Activated B cell treated with CpG ODN at 0.5 μM for 24 hours (primary cell): Measurements from ENCODE around the gene SPSB2. TPM values are rescaled to one million over a fixed set of nuclear protein-coding genes. Genes with fewer than 3 reads are reported as not detected.

Experiments
- ATAC-seq: fragments of 200-7000 bp; cut with Tn5 transposase; one replicate; pipeline ENCODE4 v1.10.0; 2021; ENCODE audit warnings: low read depth, mild to moderate bottlenecking, moderate library complexity
- CTCF ChIA-PET: fragments of 350-600 bp; sonication (Branson Sonifier 250); formaldehyde crosslinking; loops from one replicate; lab custom pipeline; 2021; ENCODE audit warnings: antibody characterized with exemption; lab: Charles Lee
- POLR2A ChIA-PET: fragments of 350-600 bp; sonication (Branson Sonifier 250); formaldehyde crosslinking; loops from one replicate; lab custom pipeline; 2021; ENCODE audit warnings: antibody characterized with exemption; lab: Charles Lee
- DNase-seq: peaks from one replicate; pipeline ENCODE4 v3.0.0; 2022
- H3K27ac Mint-ChIP-seq: one replicate; pipeline ENCODE4 v1.8.0; 2020; ENCODE audit warnings: mixed read lengths
- H3K27me3 Mint-ChIP-seq: one replicate; pipeline ENCODE4 v1.8.0; 2021; ENCODE audit warnings: mixed read lengths
- H3K36me3 Mint-ChIP-seq: one replicate; pipeline ENCODE4 v1.8.0; 2021; ENCODE audit warnings: low read depth, mixed read lengths
- H3K4me1 Mint-ChIP-seq: one replicate; pipeline ENCODE4 v1.8.0; 2021; ENCODE audit warnings: mixed read lengths
- H3K4me3 Mint-ChIP-seq: one replicate; pipeline ENCODE4 v1.8.0; 2020; ENCODE audit warnings: mild to moderate bottlenecking, mixed read lengths
- H3K9me3 Mint-ChIP-seq: one replicate; pipeline ENCODE4 v1.8.0; 2020; ENCODE audit warnings: mixed read lengths
- intact Hi-C: fragments of 100-400 bp; cut with micrococcal nuclease; formaldehyde crosslinking; loops from one replicate; pipeline ENCODE4 v1.15.1; 2024
- total RNA-seq: library from RNA; stranded (reverse); gene quantifications from 2 replicates; pipeline ENCODE4 v1.2.3, GENCODE V29; 2022
- TF ChIP-seq, protein P1 (sequence below): fragments of 200-600 bp; IDR thresholded peaks from one replicate; pipeline ENCODE4 v1.8.0; 2022; ENCODE audit warnings: antibody characterized with exemption, mild to moderate bottlenecking

SPSB2 gene
- total RNA-seq, 1 donor from 2014 or later, result 14.4 TPM

DNA sequence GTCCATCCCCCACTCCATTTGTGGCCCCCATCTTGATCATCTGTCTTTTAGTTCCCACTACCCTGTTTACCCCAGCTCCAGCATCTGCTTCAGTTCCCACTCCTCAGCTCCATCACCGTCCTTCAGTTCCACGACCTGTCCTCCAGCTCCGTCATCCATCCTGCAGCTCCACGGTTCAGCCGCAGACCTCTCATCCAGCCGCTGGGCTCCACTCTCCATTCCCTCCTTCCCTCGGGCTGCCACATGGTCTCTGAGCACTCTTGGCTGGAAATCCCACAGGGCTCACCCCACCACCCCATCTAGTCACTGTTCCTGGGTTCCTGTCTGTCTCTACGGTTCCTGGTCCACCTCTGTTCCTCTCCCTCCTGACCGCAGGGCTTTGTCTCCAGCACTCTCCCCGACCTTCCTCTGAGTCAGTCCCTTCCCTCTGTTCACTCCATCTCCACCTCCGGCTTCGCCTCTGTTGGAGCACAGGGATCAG lies 48.2 kb downstream of the SPSB2 start:
- Mint-ChIP-seq H3K36me3 (no peaks in the 10 kb centered on the region), H3K27me3 (peaks cover 70% of the 10 kb centered on the region), H3K27ac (no peak overlapping the region), H3K4me3 (no peak overlapping the region), H3K4me1 (peaks cover 32% of the 10 kb centered on the region), H3K9me3 (no peaks in the 10 kb centered on the region)
- TF ChIP-seq, protein P1, sequence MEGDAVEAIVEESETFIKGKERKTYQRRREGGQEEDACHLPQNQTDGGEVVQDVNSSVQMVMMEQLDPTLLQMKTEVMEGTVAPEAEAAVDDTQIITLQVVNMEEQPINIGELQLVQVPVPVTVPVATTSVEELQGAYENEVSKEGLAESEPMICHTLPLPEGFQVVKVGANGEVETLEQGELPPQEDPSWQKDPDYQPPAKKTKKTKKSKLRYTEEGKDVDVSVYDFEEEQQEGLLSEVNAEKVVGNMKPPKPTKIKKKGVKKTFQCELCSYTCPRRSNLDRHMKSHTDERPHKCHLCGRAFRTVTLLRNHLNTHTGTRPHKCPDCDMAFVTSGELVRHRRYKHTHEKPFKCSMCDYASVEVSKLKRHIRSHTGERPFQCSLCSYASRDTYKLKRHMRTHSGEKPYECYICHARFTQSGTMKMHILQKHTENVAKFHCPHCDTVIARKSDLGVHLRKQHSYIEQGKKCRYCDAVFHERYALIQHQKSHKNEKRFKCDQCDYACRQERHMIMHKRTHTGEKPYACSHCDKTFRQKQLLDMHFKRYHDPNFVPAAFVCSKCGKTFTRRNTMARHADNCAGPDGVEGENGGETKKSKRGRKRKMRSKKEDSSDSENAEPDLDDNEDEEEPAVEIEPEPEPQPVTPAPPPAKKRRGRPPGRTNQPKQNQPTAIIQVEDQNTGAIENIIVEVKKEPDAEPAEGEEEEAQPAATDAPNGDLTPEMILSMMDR, result no peak
- POLR2A ChIA-PET, result interaction anchor here (0.6 to 0.9 kb wide), 3 partner anchors 102 to 157 kb away, joined by 3 to 5 read pairs (median 4); no protein-coding TSS in a partner anchor
- DNase-seq (no peak), ATAC-seq (no peak)
- intact Hi-C loops, result loop anchor here (1.0 to 5.0 kb wide), 6 partner anchors 46 to 270 kb away; partner anchors contain the start of genes MLF2 and ZNF384
- CTCF ChIA-PET, result interaction anchor here (1.1 to 2.7 kb wide), 3 partner anchors 9 to 72 kb away, joined by 3 to 15 read pairs (median 5); partner anchors contain the start of gene MLF2

DNA sequence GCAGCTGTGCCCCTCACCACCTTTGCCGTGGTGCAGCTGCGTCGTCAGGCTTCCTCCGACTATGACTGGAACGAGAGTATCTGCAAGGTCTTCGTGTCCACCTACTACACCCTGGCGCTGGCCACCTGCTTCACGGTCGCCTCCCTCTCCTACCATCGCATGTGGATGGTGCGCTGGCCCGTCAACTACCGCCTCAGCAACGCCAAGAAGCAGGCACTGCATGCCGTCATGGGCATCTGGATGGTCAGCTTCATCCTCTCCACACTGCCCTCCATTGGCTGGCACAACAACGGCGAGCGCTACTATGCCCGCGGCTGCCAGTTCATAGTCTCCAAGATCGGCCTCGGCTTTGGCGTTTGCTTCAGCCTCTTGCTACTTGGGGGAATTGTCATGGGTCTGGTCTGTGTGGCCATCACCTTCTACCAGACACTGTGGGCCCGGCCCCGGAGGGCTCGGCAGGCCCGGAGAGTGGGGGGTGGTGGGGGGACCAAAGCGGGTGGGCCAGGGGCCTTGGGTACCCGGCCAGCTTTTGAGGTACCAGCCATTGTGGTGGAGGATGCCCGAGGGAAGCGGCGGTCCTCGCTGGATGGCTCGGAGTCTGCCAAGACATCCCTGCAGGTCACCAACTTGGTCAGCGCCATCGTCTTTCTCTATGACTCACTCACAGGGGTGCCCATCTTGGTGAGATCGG lies 48.9 kb downstream of the SPSB2 start:
- no peak for ATAC-seq
- CTCF ChIA-PET, result interaction anchor here (0.6 to 2.7 kb wide), 4 partner anchors 10 to 194 kb away, joined by 3 to 15 read pairs (median 4); partner anchors contain the start of gene MLF2
- H3K4me3 Mint-ChIP-seq, result no peak overlapping the region

DNA sequence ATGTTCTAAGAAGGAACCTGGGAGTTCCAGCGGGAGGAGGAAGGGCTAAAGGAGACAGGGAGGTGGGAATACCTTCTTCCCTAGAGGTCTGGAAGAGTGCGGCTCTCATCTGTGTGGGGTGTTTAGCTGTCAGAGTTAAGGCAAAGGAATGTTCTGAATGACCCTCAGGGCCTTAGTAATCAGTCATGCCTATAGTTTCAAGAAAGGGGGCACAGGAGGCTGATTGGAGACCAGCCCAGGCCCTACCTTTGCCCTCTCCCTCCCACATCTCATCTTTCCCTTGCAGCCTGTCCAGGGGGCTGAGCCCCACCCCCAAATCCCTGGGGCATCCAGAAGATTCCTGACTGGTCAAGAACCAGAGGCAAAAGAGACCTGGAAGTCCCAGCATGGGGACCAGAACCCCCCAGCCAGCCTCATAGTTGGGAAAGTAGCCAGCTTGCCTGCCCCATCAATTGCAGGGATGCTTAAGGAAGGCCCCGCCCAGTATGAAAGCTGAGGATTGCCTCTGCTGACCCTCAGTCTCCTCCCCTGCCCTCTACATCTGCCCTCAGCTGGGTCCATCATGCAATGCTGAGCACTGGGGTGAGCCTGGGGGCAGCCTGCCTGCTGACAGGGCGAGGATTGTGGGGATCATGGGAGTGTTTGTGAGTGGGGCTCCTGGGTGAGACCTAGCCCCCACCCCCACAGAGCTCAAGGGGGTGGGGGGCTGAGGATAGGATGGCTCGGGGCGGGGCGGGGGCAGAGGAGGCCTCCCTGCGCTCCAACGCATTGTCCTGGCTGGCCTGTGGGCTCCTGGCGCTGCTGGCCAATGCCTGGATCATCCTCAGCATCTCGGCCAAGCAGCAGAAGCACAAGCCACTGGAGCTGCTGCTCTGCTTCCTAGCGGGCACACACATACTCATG lies 49.7 kb downstream of the SPSB2 start:
- POLR2A ChIA-PET, result no interaction called here

More for the DNA sequence above, 48.9 kb downstream of the SPSB2 start:
- DNase-seq, result no peak
- peaks cover 68% of the 10 kb centered on the region for H3K27me3 Mint-ChIP-seq
- intact Hi-C loops, result loop anchor here (2.0 kb wide), 2 partner anchors 207 to 269 kb away; no protein-coding TSS in a partner anchor
- TF ChIP-seq, protein P1, result no peak
- POLR2A ChIA-PET, result interaction anchor here (0.6 kb wide), 1 partner anchor 143 kb away, joined by 5 read pairs; no protein-coding TSS in a partner anchor
- peaks cover 28% of the 10 kb centered on the region for H3K4me1 Mint-ChIP-seq
- H3K36me3 Mint-ChIP-seq, result no peaks in the 10 kb centered on the region
- H3K9me3 Mint-ChIP-seq, result no peaks in the 10 kb centered on the region
- H3K27ac Mint-ChIP-seq, result no peak overlapping the region

DNA sequence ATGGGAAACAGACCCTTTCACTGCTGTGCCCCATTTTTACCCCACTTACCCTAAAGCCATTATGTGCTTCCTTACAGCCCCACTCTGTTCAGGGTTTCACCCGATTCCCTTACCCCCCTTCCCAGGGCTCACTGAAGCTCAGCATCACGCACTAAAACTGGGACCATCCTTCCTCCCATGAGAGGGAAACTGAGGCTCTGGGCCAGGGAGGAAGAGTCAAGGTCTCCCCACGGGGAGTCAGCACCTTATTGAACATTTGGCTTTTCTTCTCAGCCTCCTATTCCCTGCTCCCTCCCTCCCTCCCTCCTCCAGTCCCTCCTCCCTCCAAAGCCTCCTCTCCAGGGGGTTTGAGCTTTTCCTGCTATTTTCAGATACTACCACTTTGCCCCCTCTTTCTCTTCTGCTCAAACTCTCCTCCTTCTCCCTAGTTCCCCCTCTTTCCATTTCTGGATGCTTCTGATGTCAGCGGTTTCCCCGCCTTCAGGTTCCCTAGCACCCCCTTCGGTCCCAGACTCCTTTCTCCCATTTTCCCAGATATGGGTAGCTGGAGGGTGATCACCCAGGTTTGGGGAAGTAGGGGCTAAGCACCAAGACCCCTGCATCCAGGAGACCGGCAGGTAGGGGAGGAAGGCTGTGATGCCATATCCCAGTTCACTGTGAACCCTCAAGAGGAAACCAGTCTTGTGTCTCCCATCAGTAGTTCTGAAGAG lies 50.5 kb downstream of the SPSB2 start:
- Mint-ChIP-seq H3K4me3 (no peak overlapping the region), H3K27me3 (peaks cover 61% of the 10 kb centered on the region), H3K4me1 (peaks cover 20% of the 10 kb centered on the region), H3K36me3 (no peaks in the 10 kb centered on the region), H3K27ac (no peak overlapping the region), H3K9me3 (no peaks in the 10 kb centered on the region)
- TF ChIP-seq, protein P1, result no peak
- DNase-seq (no peak), ATAC-seq (no peak)
- ChIA-PET POLR2A (no interaction called here), CTCF (no interaction called here)
- intact Hi-C loops, result no loop called here

More for the DNA sequence above, 49.7 kb downstream of the SPSB2 start:
- peaks cover 23% of the 10 kb centered on the region for H3K4me1 Mint-ChIP-seq
- no peaks in the 10 kb centered on the region for H3K9me3 Mint-ChIP-seq
- no peaks in the 10 kb centered on the region for H3K36me3 Mint-ChIP-seq
- H3K4me3 Mint-ChIP-seq, result no peak overlapping the region
- TF ChIP-seq, protein P1, result no peak
- no peak for DNase-seq
- CTCF ChIA-PET, result interaction anchor here (0.6 to 2.7 kb wide), 5 partner anchors 11 to 193 kb away, joined by 3 to 15 read pairs (median 4); partner anchors contain the start of gene MLF2
- H3K27me3 Mint-ChIP-seq, result peaks cover 63% of the 10 kb centered on the region
- H3K27ac Mint-ChIP-seq, result no peak overlapping the region
- ATAC-seq, result no peak
- intact Hi-C loops, result loop anchor here (2.0 kb wide), 2 partner anchors 207 to 269 kb away; no protein-coding TSS in a partner anchor
